LNCaP clone FGC (cell line): ENCODE measurements around the gene SVBP.
"Not testable (repeated sequence)": the region's sequence is repeated elsewhere in the genome, so short reads cannot be mapped to it uniquely, and the experiment has no call there.

Experiments used
- DNase-seq: peaks from one replicate; pipeline ENCODE4 v3.0.0-alpha.2; 2011; ENCODE audit warnings: low read depth
- H3K4me3 ChIP-seq: 2 replicates; pipeline ENCODE4 v1.5.1; 2011; ENCODE audit warnings: mild to moderate bottlenecking, low read depth, low read length, control low read depth
- CTCF ChIP-seq: IDR thresholded peaks from 2 replicates; pipeline ENCODE4 v1.5.1; 2012; ENCODE audit warnings: mild to moderate bottlenecking; ENCODE audit not compliant: control insufficient read depth, insufficient read depth; ENCODE audit errors: extremely low read depth

SVBP gene

GRCh38 chr1:42816585-42817439 is at the start of gene SVBP, which contains the start of gene ERMAP:
Gene SVBP (minus strand): TSS chr1:42817397. CDS start chr1:42816544, 853 bp downstream.
Gene ERMAP (plus strand): TSS chr1:42817122. CDS start chr1:42830449, 13,327 bp downstream.
- peak within 1 kb of the TSS; percentile 76 for H3K4me3 ChIP-seq
- no peak for TF ChIP-seq CTCF
- no peak for DNase-seq

- DNase-seq: no peak
- TF ChIP-seq CTCF: no peak
- H3K4me3 ChIP-seq: no peak overlapping the region
These were observed 49.4 kb upstream of the SVBP start for GRCh38 chr1:42866549-42866948.

- no peak overlapping the region for H3K4me3 ChIP-seq
- DNase-seq: no peak
- TF ChIP-seq CTCF: no peak
These were observed 43.8 kb upstream of the SVBP start for GRCh38 chr1:42861014-42861399.

- no peak for TF ChIP-seq CTCF
- DNase-seq: no peak
- H3K4me3 ChIP-seq: no peak overlapping the region
These were observed 43.3 kb upstream of the SVBP start for GRCh38 chr1:42860339-42861013.

- not testable (repeated sequence) for DNase-seq, H3K4me3 ChIP-seq
These were observed 42.2 kb upstream of the SVBP start for GRCh38 chr1:42859366-42859765.

- H3K4me3 ChIP-seq, DNase-seq: not testable (repeated sequence)
These were observed 39.4 kb upstream of the SVBP start for GRCh38 chr1:42856554-42856953.

- no peak for TF ChIP-seq CTCF
- no peak for DNase-seq
- no peak overlapping the region for H3K4me3 ChIP-seq
These were observed 36.1 kb upstream of the SVBP start for GRCh38 chr1:42853116-42853884.
